ENCODE measurements around the gene ANXA2R.
A peak's percentile ranks its signal among the peaks of the same experiment; 100 is the strongest.

Gene ANXA2R

GRCh38 chr5:43043400-43043756, 3.3 kb upstream of the ANXA2R start:
- H3K4me3 Mint-ChIP-seq, result peak overlapping the region; percentile 99
- no peaks in the 10 kb centered on the region for H3K9me3 Mint-ChIP-seq
- peak overlapping the region; percentile 99 for H3K27ac Mint-ChIP-seq
- no peak for ATAC-seq (ENCODE audit: low read depth)
- no peaks in the 10 kb centered on the region for H3K27me3 Mint-ChIP-seq
- H3K36me3 Mint-ChIP-seq, result peaks cover 3% of the 10 kb centered on the region
- H3K4me1 Mint-ChIP-seq, result peaks cover 20% of the 10 kb centered on the region
- no peak for DNase-seq (ENCODE audit: low spot score in 2 of 2)

- H3K4me3 Mint-ChIP-seq, result peak overlapping the region; percentile 99
- peak; percentile 66 to 74 for DNase-seq (ENCODE audit: low spot score in 2 of 2)
- H3K4me1 Mint-ChIP-seq, result peaks cover 25% of the 10 kb centered on the region
- H3K36me3 Mint-ChIP-seq, result peaks cover 3% of the 10 kb centered on the region
- H3K9me3 Mint-ChIP-seq, result no peaks in the 10 kb centered on the region
- H3K27me3 Mint-ChIP-seq, result no peaks in the 10 kb centered on the region
- ATAC-seq (ENCODE audit: low read depth), result peak; percentile 14
- peak overlapping the region; percentile 99 for H3K27ac Mint-ChIP-seq
Measured at GRCh38 chr5:43042626-43043399, 2.7 kb upstream of the ANXA2R start.

GRCh38 chr5:43042176-43042625, 2.1 kb upstream of the ANXA2R start:
- Mint-ChIP-seq H3K36me3 (peaks cover 3% of the 10 kb centered on the region), H3K27me3 (no peaks in the 10 kb centered on the region), H3K4me3 (peak overlapping the region; percentile 99), H3K27ac (peak overlapping the region; percentile 99), H3K9me3 (no peaks in the 10 kb centered on the region), H3K4me1 (peaks cover 27% of the 10 kb centered on the region)
- ATAC-seq (ENCODE audit: low read depth) (peak; percentile 50), DNase-seq (ENCODE audit: low spot score in 2 of 2) (peak; percentile 90 to 91)

- Mint-ChIP-seq H3K4me3 (peak overlapping the region; percentile 99), H3K27me3 (no peaks in the 10 kb centered on the region), H3K4me1 (peaks cover 25% of the 10 kb centered on the region), H3K27ac (peak overlapping the region; percentile 99), H3K36me3 (peaks cover 3% of the 10 kb centered on the region), H3K9me3 (no peaks in the 10 kb centered on the region)
- DNase-seq (ENCODE audit: low spot score in 2 of 2), result peak in 1 of 2 donors; percentile 74
- peak; percentile 20 for ATAC-seq (ENCODE audit: low read depth)
Measured at GRCh38 chr5:43041669-43042175, 1.6 kb upstream of the ANXA2R start.

- Mint-ChIP-seq H3K9me3 (no peaks in the 10 kb centered on the region), H3K27ac (peak overlapping the region; percentile 99), H3K4me1 (peaks cover 22% of the 10 kb centered on the region), H3K4me3 (peak overlapping the region; percentile 99), H3K27me3 (no peaks in the 10 kb centered on the region), H3K36me3 (no peaks in the 10 kb centered on the region)
- ATAC-seq (ENCODE audit: low read depth) (no peak), DNase-seq (ENCODE audit: low spot score in 2 of 2) (peak in 1 of 2 donors; percentile 41)
Measured at GRCh38 chr5:43041110-43041668, 1.1 kb upstream of the ANXA2R start.

GRCh38 chr5:43039471-43040286, 440 bp downstream of the ANXA2R start:
- peak; percentile 43 to 54 for DNase-seq (ENCODE audit: low spot score in 2 of 2)
- peaks cover 24% of the 10 kb centered on the region for H3K4me1 Mint-ChIP-seq
- H3K9me3 Mint-ChIP-seq, result no peaks in the 10 kb centered on the region
- ATAC-seq (ENCODE audit: low read depth), result no peak
- H3K4me3 Mint-ChIP-seq, result peak overlapping the region; percentile 99
- H3K27ac Mint-ChIP-seq, result peak overlapping the region; percentile 99
- H3K36me3 Mint-ChIP-seq, result no peaks in the 10 kb centered on the region
- H3K27me3 Mint-ChIP-seq, result no peaks in the 10 kb centered on the region

GRCh38 chr5:43039152-43039470, 1.0 kb downstream of the ANXA2R start:
- Mint-ChIP-seq H3K4me3 (peak overlapping the region; percentile 99), H3K27me3 (no peaks in the 10 kb centered on the region), H3K4me1 (peaks cover 28% of the 10 kb centered on the region), H3K36me3 (no peaks in the 10 kb centered on the region), H3K9me3 (no peaks in the 10 kb centered on the region), H3K27ac (peak overlapping the region; percentile 99)
- no peak for ATAC-seq (ENCODE audit: low read depth)
- no peak for DNase-seq (ENCODE audit: low spot score in 2 of 2)

GRCh38 chr5:43038496-43038989, 1.6 kb downstream of the ANXA2R start:
- Mint-ChIP-seq H3K36me3 (no peaks in the 10 kb centered on the region), H3K4me1 (peaks cover 28% of the 10 kb centered on the region), H3K9me3 (no peaks in the 10 kb centered on the region), H3K27ac (peak overlapping the region; percentile 99), H3K4me3 (peak overlapping the region; percentile 86), H3K27me3 (no peaks in the 10 kb centered on the region)
- ATAC-seq (ENCODE audit: low read depth) (no peak), DNase-seq (ENCODE audit: low spot score in 2 of 2) (peak in 1 of 2 donors; percentile 23)

- Mint-ChIP-seq H3K27ac (peak overlapping the region; percentile 99), H3K27me3 (no peaks in the 10 kb centered on the region), H3K9me3 (no peaks in the 10 kb centered on the region), H3K4me1 (peaks cover 26% of the 10 kb centered on the region), H3K4me3 (peak overlapping the region; percentile 86), H3K36me3 (no peaks in the 10 kb centered on the region)
- ATAC-seq (ENCODE audit: low read depth), result no peak
- peak; percentile 32 to 42 for DNase-seq (ENCODE audit: low spot score in 2 of 2)
Measured at GRCh38 chr5:43037636-43038495, 2.3 kb downstream of the ANXA2R start.

GRCh38 chr5:43036856-43037635, 3.1 kb downstream of the ANXA2R start:
- Mint-ChIP-seq H3K36me3 (peaks cover 2% of the 10 kb centered on the region), H3K27ac (peak overlapping the region; percentile 99), H3K4me3 (peak overlapping the region; percentile 86), H3K9me3 (no peaks in the 10 kb centered on the region), H3K4me1 (peaks cover 23% of the 10 kb centered on the region), H3K27me3 (no peaks in the 10 kb centered on the region)
- ATAC-seq (ENCODE audit: low read depth), result no peak
- DNase-seq (ENCODE audit: low spot score in 2 of 2), result no peak

GRCh38 chr5:43036409-43036808, 3.7 kb downstream of the ANXA2R start:
- DNase-seq (ENCODE audit: low spot score in 2 of 2) (no peak), ATAC-seq (ENCODE audit: low read depth) (no peak)
- Mint-ChIP-seq H3K36me3 (peaks cover 2% of the 10 kb centered on the region), H3K27me3 (no peaks in the 10 kb centered on the region), H3K27ac (no peak overlapping the region), H3K4me1 (peaks cover 23% of the 10 kb centered on the region), H3K4me3 (peak overlapping the region; percentile 14), H3K9me3 (no peaks in the 10 kb centered on the region)

GRCh38 chr5:43034591-43034968, 5.5 kb downstream of the ANXA2R start:
- H3K27me3 Mint-ChIP-seq, result no peaks in the 10 kb centered on the region
- H3K4me3 Mint-ChIP-seq, result peak overlapping the region; percentile 41
- DNase-seq (ENCODE audit: low spot score in 2 of 2) (no peak), ATAC-seq (ENCODE audit: low read depth) (no peak)
- peaks cover 17% of the 10 kb centered on the region for H3K4me1 Mint-ChIP-seq
- no peaks in the 10 kb centered on the region for H3K9me3 Mint-ChIP-seq
- H3K27ac Mint-ChIP-seq, result no peak overlapping the region
- H3K36me3 Mint-ChIP-seq, result peaks cover 2% of the 10 kb centered on the region
